Sigmoid colon (tissue), 7 donors: ENCODE data around the gene EIF4A2. TPM values are rescaled to one million over a fixed set of nuclear protein-coding genes. Genes with fewer than 3 reads are reported as not detected.
A peak's percentile ranks its signal among the peaks of the same experiment; 100 is the strongest.
"Not testable (repeated sequence)": the region's sequence is repeated elsewhere in the genome, so short reads cannot be mapped to it uniquely, and the experiment has no call there.

ENCODE experiments used
- DNase-seq: peaks from one replicate; pipeline ENCODE4 v3.0.0-alpha.2; 2019
- H3K27ac ChIP-seq, 4 donors: fragments of 200-600 bp; sonication (generic); one replicate each; pipeline ENCODE4 v1.5.1; 2016 to 2019; ENCODE audit warnings: mild to moderate bottlenecking in 1 of 4
- H3K27me3 ChIP-seq, 3 donors: fragments of 200-600 bp; sonication (generic); one replicate each; pipeline ENCODE4 v1.5.1; 2019; ENCODE audit warnings: mild to moderate bottlenecking in 1 of 3
- H3K36me3 ChIP-seq, 4 donors: fragments of 200-600 bp; sonication (generic); one replicate each; pipeline ENCODE4 v1.5.1; 2016 to 2019
- H3K4me1 ChIP-seq, 4 donors: fragments of 200-600 bp; sonication (generic); one replicate each; pipeline ENCODE4 v1.5.1; 2017 to 2019
- H3K4me3 ChIP-seq, 4 donors: fragments of 200-600 bp; sonication (generic); one replicate each; pipeline ENCODE4 v1.5.1; 2017 to 2019; ENCODE audit warnings: mild to moderate bottlenecking in 2 of 4, moderate library complexity in 1 of 4
- H3K9me3 ChIP-seq, 4 donors: fragments of 200-600 bp in 3 of 4; sonication (generic) in 3 of 4; one replicate each; pipeline versions ENCODE4 v1.5.1 to v1.6.1; 2013 to 2019
- EP300 ChIP-seq, 4 donors: sonication (generic); formaldehyde crosslinking; IDR thresholded peaks; one replicate each; pipeline ENCODE4 v1.6.1; 2017; ENCODE audit warnings: antibody characterized with exemption in 4 of 4
- POLR2A ChIP-seq, 2 donors: fragments of 450-650 bp; IDR thresholded peaks; one replicate each; pipeline ENCODE4 v1.6.1; 2016; ENCODE audit warnings: antibody characterized with exemption in 2 of 2, mild to moderate bottlenecking in 2 of 2, moderate library complexity in 2 of 2
- POLR2AphosphoS5 ChIP-seq, 4 donors: sonication (generic); formaldehyde crosslinking; IDR thresholded peaks; one replicate each; pipeline ENCODE4 v1.6.1; 2017; ENCODE audit warnings: antibody characterized with exemption in 4 of 4
- WGBS, 2 donors: extraction: QIAGEN DNeasy Blood & Tissue Kit; methylation state at CpG; one replicate each; pipeline ENCODE4 v1.1.7; 2013; 5-methylcytosine and 5-hydroxymethylcytosine counted together
- intact Hi-C: fragments of 100-400 bp; cut with DNase I; formaldehyde crosslinking; loops from one replicate; pipeline ENCODE4 v1.15.1; 2023
- polyA plus RNA-seq, 3 donors: library from polyadenylated mRNA; stranded (reverse); fragments of 200-250 nt; gene quantifications; one replicate each; pipeline ENCODE4 v1.2.3, GENCODE V29; 2013
- total RNA-seq, 4 donors: library from RNA; depleted of rRNA; stranded (reverse); fragments of >200 nt; gene quantifications; one replicate each; pipeline ENCODE4 v1.1.0, GENCODE V29; 2016
- TF ChIP-seq, protein P1 (sequence below), 4 experiments: fragments of 450-650 bp in 3 of 4; fragments of 200-600 bp in 1 of 4; IDR thresholded peaks; one replicate each; pipeline ENCODE4 v1.5.1; 2016 to 2019; ENCODE audit warnings: antibody characterized with exemption in 4 of 4, mild to moderate bottlenecking in 3 of 4, moderate library complexity in 2 of 4
- donor health status: healthy with polysubstance abuse.
- donor health status: Bipolar disorder and iron deficiency.
- donor health status: healthy.

Gene EIF4A2
- total and polyA plus RNA-seq, 7 donors: 305 to 1,010 (median 632) TPM

DNA sequence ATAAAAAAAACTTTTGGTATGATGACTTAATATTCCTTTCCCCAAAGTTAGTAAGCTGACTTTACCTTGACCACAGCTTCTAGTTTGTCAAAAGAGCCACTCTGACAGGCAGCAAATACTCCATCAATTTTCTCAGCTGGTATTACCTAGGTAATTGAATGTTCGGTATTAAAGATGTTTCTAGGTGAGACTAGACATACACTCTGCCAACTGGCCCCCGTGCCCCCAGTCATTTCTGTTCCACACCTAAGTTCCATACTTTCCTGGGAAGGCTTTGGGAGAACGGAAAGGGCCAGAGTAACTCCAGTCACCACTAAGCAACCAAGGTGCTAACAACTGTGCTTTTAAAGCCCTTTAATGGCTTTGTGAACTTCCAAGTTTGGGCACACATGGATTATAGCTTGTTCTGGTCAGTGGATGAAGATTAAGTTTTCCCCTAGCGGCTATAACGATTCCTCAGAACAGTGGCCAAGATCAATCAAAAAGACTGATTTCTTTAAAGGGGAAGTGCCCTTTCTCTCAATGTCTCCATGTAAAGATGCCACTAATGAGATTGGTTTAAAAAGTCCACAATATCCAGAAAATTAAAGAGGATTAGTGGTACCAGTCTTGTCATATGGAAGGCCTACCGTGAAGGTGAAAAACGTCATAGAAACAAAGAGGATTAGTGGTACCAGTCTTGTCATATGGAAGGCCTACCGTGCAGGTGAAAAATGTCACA lies 7.0 kb downstream of the EIF4A2 start:
- TF ChIP-seq POLR2AphosphoS5 (IDR thresholded peaks at IDR 0.05): peak in 1 of 4 donors; percentile 9
- TF ChIP-seq, protein P1, sequence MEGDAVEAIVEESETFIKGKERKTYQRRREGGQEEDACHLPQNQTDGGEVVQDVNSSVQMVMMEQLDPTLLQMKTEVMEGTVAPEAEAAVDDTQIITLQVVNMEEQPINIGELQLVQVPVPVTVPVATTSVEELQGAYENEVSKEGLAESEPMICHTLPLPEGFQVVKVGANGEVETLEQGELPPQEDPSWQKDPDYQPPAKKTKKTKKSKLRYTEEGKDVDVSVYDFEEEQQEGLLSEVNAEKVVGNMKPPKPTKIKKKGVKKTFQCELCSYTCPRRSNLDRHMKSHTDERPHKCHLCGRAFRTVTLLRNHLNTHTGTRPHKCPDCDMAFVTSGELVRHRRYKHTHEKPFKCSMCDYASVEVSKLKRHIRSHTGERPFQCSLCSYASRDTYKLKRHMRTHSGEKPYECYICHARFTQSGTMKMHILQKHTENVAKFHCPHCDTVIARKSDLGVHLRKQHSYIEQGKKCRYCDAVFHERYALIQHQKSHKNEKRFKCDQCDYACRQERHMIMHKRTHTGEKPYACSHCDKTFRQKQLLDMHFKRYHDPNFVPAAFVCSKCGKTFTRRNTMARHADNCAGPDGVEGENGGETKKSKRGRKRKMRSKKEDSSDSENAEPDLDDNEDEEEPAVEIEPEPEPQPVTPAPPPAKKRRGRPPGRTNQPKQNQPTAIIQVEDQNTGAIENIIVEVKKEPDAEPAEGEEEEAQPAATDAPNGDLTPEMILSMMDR (IDR thresholded peaks at IDR 0.05): no peak
- 68 to 77% methylated on average over 8 of the region's 8 CpGs for WGBS, 2 donors
- intact Hi-C loops: no loop called here
- no peak for DNase-seq
- Histone ChIP-seq H3K9me3 (no peaks in the 10 kb centered on the region), H3K4me1 (peaks cover 0 to 36% (median 33%) of the 10 kb centered on the region in 4 donors), H3K27ac (peak overlapping the region in 2 of 4 donors; percentile 4 to 15), H3K36me3 (peaks cover 21 to 86% (median 42%) of the 10 kb centered on the region in 4 donors), H3K4me3 (no peak overlapping the region), H3K27me3 (no peaks in the 10 kb centered on the region)

DNA sequence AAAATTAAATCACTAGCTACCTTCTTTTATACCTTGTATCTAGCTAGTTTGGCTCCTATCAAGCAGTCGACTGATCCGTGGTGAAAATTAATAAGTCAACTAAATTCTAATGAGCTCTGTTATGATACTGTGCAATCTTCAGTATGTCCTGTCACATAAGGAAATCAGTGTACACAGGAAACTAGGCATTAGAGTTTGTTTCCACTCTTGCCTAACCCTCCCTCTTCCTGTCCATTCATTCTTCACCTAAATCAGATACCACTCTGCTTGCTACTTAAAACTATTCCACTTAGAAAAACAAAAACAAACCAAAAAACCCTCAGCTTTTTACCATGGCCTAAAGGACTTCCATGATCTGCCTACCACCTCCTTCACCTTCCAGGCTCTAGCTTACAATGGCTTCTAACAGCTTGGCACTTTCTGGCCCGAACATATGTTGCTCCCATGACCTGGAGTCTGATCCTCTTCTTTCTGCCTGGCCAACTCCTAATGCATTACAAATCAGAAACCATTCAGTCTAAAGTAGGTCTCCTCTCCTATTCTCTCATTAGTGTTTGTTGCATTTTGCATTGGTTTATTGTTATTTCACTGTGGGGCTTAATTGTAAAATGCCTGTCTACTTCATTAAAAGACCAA lies 15.0 kb downstream of the EIF4A2 start:
- no peak overlapping the region for H3K27ac ChIP-seq
- WGBS, 2 donors: 88 to 91% methylated on average over 3 of the region's 3 CpGs
- H3K9me3 ChIP-seq: no peaks in the 10 kb centered on the region
- TF ChIP-seq POLR2A (IDR thresholded peaks at IDR 0.05) (no peak), POLR2AphosphoS5 (IDR thresholded peaks at IDR 0.05) (no peak), EP300 (IDR thresholded peaks at IDR 0.05) (no peak)
- TF ChIP-seq, protein P1 (IDR thresholded peaks at IDR 0.05): no peak
- no peak for DNase-seq
- no peaks in the 10 kb centered on the region for H3K4me1 ChIP-seq
- H3K4me3 ChIP-seq: no peak overlapping the region
- intact Hi-C loops: no loop called here
- H3K27me3 ChIP-seq: no peaks in the 10 kb centered on the region
- H3K36me3 ChIP-seq: peaks cover 0 to 74% (median 4%) of the 10 kb centered on the region in 4 donors

DNA sequence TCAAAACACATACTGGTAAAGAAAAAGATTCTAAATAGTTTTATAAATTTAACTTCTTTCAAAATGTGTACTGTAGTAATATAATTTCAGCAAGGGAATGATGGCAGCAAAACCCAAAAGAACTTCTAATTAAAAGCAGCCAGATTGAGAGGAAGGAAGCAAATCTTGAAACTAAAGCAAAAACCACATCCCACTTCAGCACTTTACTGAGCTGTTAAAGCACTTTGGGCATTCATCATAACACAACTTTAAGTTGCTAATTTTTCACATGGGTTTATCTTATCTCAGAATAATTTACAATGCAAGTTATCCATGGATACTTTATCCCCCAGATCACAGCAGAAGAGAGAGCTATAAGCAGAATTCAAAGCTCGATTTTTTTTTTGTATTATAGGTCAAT lies 16.9 kb downstream of the EIF4A2 start:
- no peak overlapping the region for H3K4me3 ChIP-seq
- no peaks in the 10 kb centered on the region for H3K9me3 ChIP-seq
- H3K4me1 ChIP-seq: peaks cover 0 to 5% (median 4%) of the 10 kb centered on the region in 4 donors
- TF ChIP-seq, protein P1 (IDR thresholded peaks at IDR 0.05): no peak
- TF ChIP-seq EP300 (IDR thresholded peaks at IDR 0.05): no peak
- TF ChIP-seq POLR2A (IDR thresholded peaks at IDR 0.05): no peak
- TF ChIP-seq POLR2AphosphoS5 (IDR thresholded peaks at IDR 0.05): no peak
- no peak for DNase-seq
- intact Hi-C loops: no loop called here
- H3K27me3 ChIP-seq: no peaks in the 10 kb centered on the region
- 96 to 97% methylated on average over 1 of the region's 1 CpG for WGBS, 2 donors
- H3K36me3 ChIP-seq: peaks cover 0 to 63% (median 4%) of the 10 kb centered on the region in 4 donors
- no peak overlapping the region for H3K27ac ChIP-seq

DNA sequence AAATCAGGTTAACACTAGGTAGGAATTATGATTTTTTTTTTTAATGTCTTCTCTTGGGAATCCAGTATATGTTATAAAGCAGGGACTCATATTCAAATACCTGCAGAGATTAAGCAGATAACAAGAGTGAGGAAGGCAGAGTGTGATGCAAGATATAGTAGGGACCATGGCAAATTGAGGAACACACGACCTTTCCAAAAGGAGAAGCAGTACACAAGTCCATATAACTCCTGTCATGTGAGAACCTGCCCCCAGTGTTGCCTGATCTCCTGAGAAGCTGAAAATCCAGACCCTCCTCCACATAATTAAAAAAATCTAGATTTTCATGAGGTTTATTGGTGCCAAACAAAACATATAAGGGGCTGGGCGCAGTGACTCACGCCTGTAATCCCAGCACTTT lies 19.3 kb downstream of the EIF4A2 start:
- intact Hi-C loops: no loop called here
- H3K36me3 ChIP-seq: peaks cover 0 to 50% (median 0%) of the 10 kb centered on the region in 4 donors
- WGBS, 2 donors: 78 to 92% methylated on average over 3 of the region's 3 CpGs
- H3K27ac ChIP-seq: no peak overlapping the region
- H3K9me3 ChIP-seq: no peaks in the 10 kb centered on the region
- TF ChIP-seq EP300 (IDR thresholded peaks at IDR 0.05): no peak
- TF ChIP-seq POLR2A (IDR thresholded peaks at IDR 0.05): no peak
- TF ChIP-seq POLR2AphosphoS5 (IDR thresholded peaks at IDR 0.05): no peak
- TF ChIP-seq, protein P1 (IDR thresholded peaks at IDR 0.05): no peak
- H3K4me1 ChIP-seq: peaks cover 0 to 17% (median 13%) of the 10 kb centered on the region in 4 donors
- H3K4me3 ChIP-seq: no peak overlapping the region
- DNase-seq: no peak
- H3K27me3 ChIP-seq: no peaks in the 10 kb centered on the region

DNA sequence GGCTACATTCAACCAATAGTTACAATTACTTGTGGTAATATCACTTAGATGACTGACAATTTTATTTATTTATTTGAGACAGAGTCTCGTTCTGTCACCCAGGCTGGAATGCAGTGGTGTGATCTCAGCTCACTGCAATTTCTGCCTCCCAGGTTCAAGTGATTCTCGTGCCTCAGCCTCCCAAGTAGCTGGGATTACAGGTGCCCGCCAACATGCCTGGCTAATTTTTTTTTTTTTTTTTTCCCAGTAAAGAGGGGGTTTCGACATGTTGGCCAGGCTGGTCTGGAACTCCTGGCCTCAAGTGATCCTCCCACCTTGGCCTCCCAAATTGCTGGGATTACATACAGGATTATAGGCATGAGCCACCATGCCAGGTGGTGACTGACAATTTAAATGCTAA lies 20.1 kb downstream of the EIF4A2 start:
- H3K27ac ChIP-seq, H3K9me3 ChIP-seq, DNase-seq, intact Hi-C loops, H3K4me3 ChIP-seq, H3K27me3 ChIP-seq: not testable (repeated sequence)
- 89 to 93% methylated on average over 4 of the region's 4 CpGs for WGBS, 2 donors
- Histone ChIP-seq H3K36me3 (peaks cover 0 to 42% (median 0%) of the 10 kb centered on the region in 4 donors), H3K4me1 (peaks cover 0 to 17% (median 13%) of the 10 kb centered on the region in 4 donors)
